HEK293T (cell line): ENCODE measurements around the gene LYPLA2.

Source experiments
- ELF4 ChIP-seq: fragments of 450-650 bp; IDR thresholded peaks from 2 replicates; pipeline ENCODE4 v1.6.1; 2017; ENCODE audit warnings: antibody characterized with exemption
- TARDBP ChIP-seq: fragments of 450-650 bp; IDR thresholded peaks from 2 replicates; pipeline ENCODE4 v1.6.1; 2016

DNA sequence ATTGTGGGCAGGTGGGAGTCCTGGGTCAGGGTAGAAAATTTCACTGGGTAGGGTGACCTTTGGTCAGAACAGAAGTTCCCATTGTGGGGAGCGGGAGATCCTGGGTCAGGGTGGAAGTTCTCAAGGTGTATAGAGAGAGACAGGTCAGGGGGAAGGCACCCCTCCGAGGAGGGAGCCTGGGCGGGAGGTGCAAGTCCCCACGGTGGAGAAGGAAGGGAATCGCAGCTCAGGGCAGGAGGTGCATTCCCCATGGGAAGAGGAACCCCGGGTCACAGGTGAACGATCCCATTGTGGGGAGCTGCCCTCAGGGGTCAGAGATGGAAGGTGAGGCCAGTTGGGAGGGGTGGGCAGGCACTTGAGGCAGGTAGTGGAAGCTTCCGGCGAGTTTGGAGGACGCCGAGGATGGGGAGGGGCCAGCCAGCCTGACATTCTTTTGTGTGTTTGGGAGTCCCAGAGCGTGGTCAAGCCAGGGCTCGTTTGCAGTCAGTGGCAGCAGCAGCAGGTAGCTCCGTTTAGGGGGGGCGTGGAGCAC is 637 bp downstream of the LYPLA2 start:
- TF ChIP-seq TARDBP: no peak
- TF ChIP-seq ELF4: no peak
